Parathyroid adenoma (tissue), 2 donors: ENCODE results near the gene DCX.

Experiments
- H2AFZ ChIP-seq: fragments of 300-600 bp; sonication (generic); one replicate; pipeline ENCODE4 v1.7.0; 2017; ENCODE audit warnings: antibody characterized with exemption, mild to moderate bottlenecking
- H3K27ac ChIP-seq: fragments of 300-600 bp; sonication (generic); one replicate; pipeline ENCODE4 v1.7.0; 2017
- H3K27me3 ChIP-seq: fragments of 300-600 bp; sonication (generic); one replicate; pipeline ENCODE4 v1.7.0; 2017; ENCODE audit warnings: low read length; ENCODE audit not compliant: control insufficient read depth, insufficient read depth
- H3K36me3 ChIP-seq: fragments of 300-600 bp; sonication (generic); one replicate; pipeline ENCODE4 v1.7.0; 2017; ENCODE audit warnings: low read length; ENCODE audit not compliant: control insufficient read depth, insufficient read depth
- H3K4me1 ChIP-seq: fragments of 300-600 bp; sonication (generic); one replicate; pipeline ENCODE4 v1.7.0; 2017; ENCODE audit warnings: control low read depth
- H3K4me2 ChIP-seq: fragments of 300-600 bp; sonication (generic); one replicate; pipeline ENCODE4 v1.7.0; 2017; ENCODE audit warnings: low read length
- H3K4me3 ChIP-seq: fragments of 300-600 bp; sonication (generic); one replicate; pipeline ENCODE4 v1.7.0; 2017; ENCODE audit warnings: low read depth, low read length
- H3K79me2 ChIP-seq: fragments of 300-600 bp; sonication (generic); one replicate; pipeline ENCODE4 v1.7.0; 2017; ENCODE audit warnings: control low read depth
- H3K9ac ChIP-seq: fragments of 300-600 bp; sonication (generic); one replicate; pipeline ENCODE4 v1.7.0; 2017; ENCODE audit warnings: mild to moderate bottlenecking
- H3K9me3 ChIP-seq: fragments of 300-600 bp; sonication (generic); one replicate; pipeline ENCODE4 v1.7.0; 2017; ENCODE audit warnings: low read length; ENCODE audit not compliant: control insufficient read depth
- TF ChIP-seq, protein P1 (sequence below): fragments of 300-600 bp; sonication (generic); IDR thresholded peaks from one replicate; pipeline ENCODE4 v1.7.0; 2017; ENCODE audit warnings: antibody characterized with exemption, mild to moderate bottlenecking
- donor health status: primary hyperparathyroidism.

DCX gene

DNA sequence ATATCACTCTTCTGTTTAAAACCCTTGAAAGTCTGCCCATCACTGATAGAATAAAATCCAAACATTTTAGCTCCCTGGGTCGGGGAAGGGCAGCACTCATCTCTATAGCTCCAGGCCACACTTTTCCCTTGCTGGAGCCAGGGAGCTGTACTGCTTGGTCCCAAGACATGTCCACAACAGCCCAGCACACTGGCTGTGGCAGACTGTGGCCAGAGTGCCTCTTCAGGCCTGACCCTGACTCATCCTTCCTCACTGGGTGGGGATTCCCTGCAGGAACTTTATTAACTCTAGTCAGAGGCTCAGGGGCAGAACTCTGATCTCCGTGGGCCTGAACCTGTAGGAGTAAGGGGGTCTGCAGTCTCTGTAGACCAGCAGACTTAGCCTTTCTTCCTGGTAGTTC, 71.9 kb downstream of the DCX start:
- H2AFZ ChIP-seq: no peak overlapping the region
- no peak overlapping the region for H3K4me2 ChIP-seq
- H3K9me3 ChIP-seq: no peaks in the 10 kb centered on the region
- no peak overlapping the region for H3K27ac ChIP-seq
- H3K79me2 ChIP-seq: no peaks in the 10 kb centered on the region
- H3K4me1 ChIP-seq: no peaks in the 10 kb centered on the region
- no peaks in the 10 kb centered on the region for H3K36me3 ChIP-seq
- no peak overlapping the region for H3K9ac ChIP-seq
- H3K4me3 ChIP-seq: no peak overlapping the region
- TF ChIP-seq, protein P1, sequence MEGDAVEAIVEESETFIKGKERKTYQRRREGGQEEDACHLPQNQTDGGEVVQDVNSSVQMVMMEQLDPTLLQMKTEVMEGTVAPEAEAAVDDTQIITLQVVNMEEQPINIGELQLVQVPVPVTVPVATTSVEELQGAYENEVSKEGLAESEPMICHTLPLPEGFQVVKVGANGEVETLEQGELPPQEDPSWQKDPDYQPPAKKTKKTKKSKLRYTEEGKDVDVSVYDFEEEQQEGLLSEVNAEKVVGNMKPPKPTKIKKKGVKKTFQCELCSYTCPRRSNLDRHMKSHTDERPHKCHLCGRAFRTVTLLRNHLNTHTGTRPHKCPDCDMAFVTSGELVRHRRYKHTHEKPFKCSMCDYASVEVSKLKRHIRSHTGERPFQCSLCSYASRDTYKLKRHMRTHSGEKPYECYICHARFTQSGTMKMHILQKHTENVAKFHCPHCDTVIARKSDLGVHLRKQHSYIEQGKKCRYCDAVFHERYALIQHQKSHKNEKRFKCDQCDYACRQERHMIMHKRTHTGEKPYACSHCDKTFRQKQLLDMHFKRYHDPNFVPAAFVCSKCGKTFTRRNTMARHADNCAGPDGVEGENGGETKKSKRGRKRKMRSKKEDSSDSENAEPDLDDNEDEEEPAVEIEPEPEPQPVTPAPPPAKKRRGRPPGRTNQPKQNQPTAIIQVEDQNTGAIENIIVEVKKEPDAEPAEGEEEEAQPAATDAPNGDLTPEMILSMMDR: no peak
- no peaks in the 10 kb centered on the region for H3K27me3 ChIP-seq

DNA sequence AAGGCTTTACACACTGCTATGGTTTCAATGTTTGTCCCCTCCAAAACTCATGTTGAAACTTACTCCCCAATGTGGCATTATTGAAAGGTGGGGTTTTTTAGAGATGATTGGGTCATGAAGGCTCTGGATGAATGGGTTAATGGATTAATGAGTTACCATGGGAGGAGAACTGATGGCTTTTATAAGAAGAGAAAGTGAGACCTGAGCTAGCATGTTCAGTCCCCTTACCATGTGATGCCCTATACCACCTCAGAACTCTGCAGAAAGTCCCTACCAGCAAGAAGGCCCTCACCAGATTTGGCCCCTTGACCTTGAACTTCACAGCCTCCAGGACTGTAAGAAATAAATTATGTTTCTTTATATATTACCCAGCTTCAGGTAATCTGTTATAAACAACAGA, 72.8 kb downstream of the DCX start:
- H3K9me3 ChIP-seq: no peaks in the 10 kb centered on the region
- H3K4me3 ChIP-seq: no peak overlapping the region
- H3K9ac ChIP-seq: no peak overlapping the region
- no peaks in the 10 kb centered on the region for H3K79me2 ChIP-seq
- TF ChIP-seq, protein P1: no peak
- no peak overlapping the region for H3K27ac ChIP-seq
- H3K36me3 ChIP-seq: no peaks in the 10 kb centered on the region
- no peak overlapping the region for H2AFZ ChIP-seq
- H3K4me1 ChIP-seq: no peaks in the 10 kb centered on the region
- H3K4me2 ChIP-seq: no peak overlapping the region
- no peaks in the 10 kb centered on the region for H3K27me3 ChIP-seq

DNA sequence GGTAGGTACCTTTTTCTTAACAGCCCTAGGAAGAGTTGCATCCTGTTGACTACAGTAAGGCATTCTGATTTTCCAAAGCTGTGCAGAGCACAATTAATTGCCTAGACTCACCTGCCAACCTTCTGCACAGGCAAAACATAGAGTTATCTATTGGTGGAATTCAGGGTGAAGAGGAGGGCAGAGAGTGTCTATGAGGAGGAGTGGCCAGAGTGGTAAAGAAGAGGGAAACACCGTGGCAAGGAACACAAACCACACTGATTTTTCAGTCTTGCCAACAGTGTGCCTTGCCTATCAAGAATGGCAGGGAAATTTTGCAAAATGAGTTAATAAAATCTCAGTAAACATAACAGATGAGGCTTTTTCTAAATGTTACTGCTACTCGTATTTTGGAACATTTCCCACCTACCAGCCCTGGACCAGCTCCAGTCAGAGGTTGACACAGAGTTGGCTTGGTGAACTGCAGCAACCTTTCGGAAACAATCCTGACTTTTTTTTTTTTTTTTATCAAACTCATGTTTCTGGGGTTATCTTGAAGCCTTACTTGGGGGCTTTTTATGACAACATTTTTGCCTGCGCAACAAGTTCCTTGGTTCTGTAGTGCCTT, 73.8 kb downstream of the DCX start:
- Histone ChIP-seq H3K27me3 (no peaks in the 10 kb centered on the region), H2AFZ (no peak overlapping the region), H3K9ac (no peak overlapping the region), H3K79me2 (no peaks in the 10 kb centered on the region), H3K27ac (no peak overlapping the region), H3K4me2 (no peak overlapping the region), H3K9me3 (no peaks in the 10 kb centered on the region), H3K4me3 (no peak overlapping the region), H3K4me1 (no peaks in the 10 kb centered on the region), H3K36me3 (no peaks in the 10 kb centered on the region)
- TF ChIP-seq, protein P1: no peak

DNA sequence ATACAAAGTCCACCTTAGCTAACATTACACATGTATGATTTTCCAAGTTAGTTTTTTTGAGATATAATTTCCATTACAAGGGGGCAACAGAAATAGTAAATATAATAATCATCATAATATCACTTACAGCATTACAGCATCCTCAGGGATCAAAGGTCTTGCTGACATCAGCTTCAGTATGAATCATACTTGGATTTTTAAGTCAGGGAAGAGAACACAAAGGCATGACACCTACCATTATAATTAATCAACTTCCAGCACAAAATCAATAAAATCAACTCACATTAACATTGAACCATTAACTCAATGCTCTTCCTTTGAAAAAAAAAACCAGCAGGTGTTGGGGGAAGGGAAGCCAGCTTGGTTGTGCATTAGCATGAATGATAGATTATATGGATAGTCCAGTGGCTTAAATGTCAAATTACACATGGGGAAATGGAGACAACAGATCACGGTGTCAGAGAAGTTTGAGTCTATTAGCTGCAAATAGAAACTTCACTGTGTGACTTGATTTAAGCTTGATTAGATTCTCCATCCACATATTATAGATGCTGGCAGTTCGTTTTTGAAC, 74.8 kb downstream of the DCX start:
- Histone ChIP-seq H3K27me3 (no peaks in the 10 kb centered on the region), H3K4me1 (no peaks in the 10 kb centered on the region), H3K9ac (no peak overlapping the region), H3K36me3 (no peaks in the 10 kb centered on the region), H3K4me3 (no peak overlapping the region), H3K79me2 (no peaks in the 10 kb centered on the region), H3K4me2 (no peak overlapping the region), H3K27ac (no peak overlapping the region), H3K9me3 (no peaks in the 10 kb centered on the region), H2AFZ (no peak overlapping the region)
- TF ChIP-seq, protein P1: no peak

DNA sequence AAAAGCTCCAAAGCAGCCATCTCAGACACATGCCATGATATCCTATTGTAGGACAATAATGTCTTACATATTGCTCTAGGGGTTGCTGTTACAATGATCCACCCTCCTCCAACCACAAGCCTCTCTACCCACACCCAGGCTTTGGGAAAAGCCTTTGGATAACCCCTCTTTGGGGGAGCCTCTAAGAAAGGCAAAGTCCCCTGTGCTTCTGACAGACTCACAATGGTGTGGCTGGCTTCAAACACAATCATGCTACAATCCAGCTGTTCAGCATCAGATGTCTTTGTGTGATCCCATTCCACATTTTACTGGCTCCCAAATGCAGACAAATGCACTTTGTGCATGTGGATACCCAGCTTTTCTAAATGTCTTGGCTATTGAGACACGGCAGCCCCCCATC, 75.9 kb downstream of the DCX start:
- no peak overlapping the region for H3K4me2 ChIP-seq
- no peaks in the 10 kb centered on the region for H3K36me3 ChIP-seq

More for the DNA sequence above, 75.9 kb downstream of the DCX start:
- H3K9me3 ChIP-seq: no peaks in the 10 kb centered on the region
- no peak overlapping the region for H3K9ac ChIP-seq
- H2AFZ ChIP-seq: no peak overlapping the region
- TF ChIP-seq, protein P1: no peak
- H3K27ac ChIP-seq: no peak overlapping the region
- no peaks in the 10 kb centered on the region for H3K79me2 ChIP-seq
- no peaks in the 10 kb centered on the region for H3K27me3 ChIP-seq
- no peak overlapping the region for H3K4me3 ChIP-seq
- H3K4me1 ChIP-seq: no peaks in the 10 kb centered on the region
